ENCODE results near the gene GNPDA2. TPM values are rescaled to one million over a fixed set of nuclear protein-coding genes. Genes with fewer than 3 reads are reported as not detected.
A peak's percentile ranks its signal among the peaks of the same experiment; 100 is the strongest.

GNPDA2 gene
- total and polyA plus RNA-seq, 4 donors: 8.6 to 28.9 (median 12.1) TPM

- peak within 1 kb of the TSS; percentile 93 for H3K4me3 ChIP-seq
- ATAC-seq (ENCODE audit: insufficient read depth, low FRiP score): peak; percentile 96
- H3K36me3 ChIP-seq (ENCODE audit: control insufficient read depth in 4 of 4, insufficient read depth in 4 of 4, low read length in 4 of 4): peaks cover 0 to 6% (median 2%) of the 10 kb centered on the region in 4 donors
- peak; percentile 92 to 96 (median 95) for DNase-seq
- peak within 1 kb of the TSS; percentile 96 to 98 for H3K27ac ChIP-seq (ENCODE audit: low read depth in 1 of 2, low read length in 1 of 2)
- no peaks in the 10 kb centered on the region for H3K27me3 ChIP-seq (ENCODE audit: control insufficient read depth in 3 of 3, insufficient read depth in 3 of 3, low read length in 2 of 3)
- H3K4me1 ChIP-seq (ENCODE audit: control insufficient read depth in 5 of 5, insufficient read depth in 5 of 5, low read length in 5 of 5): peaks cover 0 to 26% (median 3%) of the 10 kb centered on the region in 5 donors
- WGBS, 2 donors: 0% methylated on average over 57 of the region's 57 CpGs
- H3K9me3 ChIP-seq (ENCODE audit: control insufficient read depth in 4 of 4, insufficient read depth in 3 of 4, low read length in 3 of 4): no peaks in the 10 kb centered on the region
- peak within 1 kb of the TSS; percentile 95 to 99 for H3K9ac ChIP-seq (ENCODE audit: insufficient read depth in 1 of 2, low read length in 2 of 2)
- TF ChIP-seq, protein P1, sequence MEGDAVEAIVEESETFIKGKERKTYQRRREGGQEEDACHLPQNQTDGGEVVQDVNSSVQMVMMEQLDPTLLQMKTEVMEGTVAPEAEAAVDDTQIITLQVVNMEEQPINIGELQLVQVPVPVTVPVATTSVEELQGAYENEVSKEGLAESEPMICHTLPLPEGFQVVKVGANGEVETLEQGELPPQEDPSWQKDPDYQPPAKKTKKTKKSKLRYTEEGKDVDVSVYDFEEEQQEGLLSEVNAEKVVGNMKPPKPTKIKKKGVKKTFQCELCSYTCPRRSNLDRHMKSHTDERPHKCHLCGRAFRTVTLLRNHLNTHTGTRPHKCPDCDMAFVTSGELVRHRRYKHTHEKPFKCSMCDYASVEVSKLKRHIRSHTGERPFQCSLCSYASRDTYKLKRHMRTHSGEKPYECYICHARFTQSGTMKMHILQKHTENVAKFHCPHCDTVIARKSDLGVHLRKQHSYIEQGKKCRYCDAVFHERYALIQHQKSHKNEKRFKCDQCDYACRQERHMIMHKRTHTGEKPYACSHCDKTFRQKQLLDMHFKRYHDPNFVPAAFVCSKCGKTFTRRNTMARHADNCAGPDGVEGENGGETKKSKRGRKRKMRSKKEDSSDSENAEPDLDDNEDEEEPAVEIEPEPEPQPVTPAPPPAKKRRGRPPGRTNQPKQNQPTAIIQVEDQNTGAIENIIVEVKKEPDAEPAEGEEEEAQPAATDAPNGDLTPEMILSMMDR (IDR thresholded peaks at IDR 0.05; ENCODE audit: control extremely low read depth, extremely low read depth): no peak
Observed at GRCh38 chr4:44678094-44679041, 48.0 kb downstream of the GNPDA2 start, which contains the start of gene GUF1. Gene GUF1 (plus strand): TSS chr4:44678420. CDS start chr4:44678623, 203 bp downstream.

DNA sequence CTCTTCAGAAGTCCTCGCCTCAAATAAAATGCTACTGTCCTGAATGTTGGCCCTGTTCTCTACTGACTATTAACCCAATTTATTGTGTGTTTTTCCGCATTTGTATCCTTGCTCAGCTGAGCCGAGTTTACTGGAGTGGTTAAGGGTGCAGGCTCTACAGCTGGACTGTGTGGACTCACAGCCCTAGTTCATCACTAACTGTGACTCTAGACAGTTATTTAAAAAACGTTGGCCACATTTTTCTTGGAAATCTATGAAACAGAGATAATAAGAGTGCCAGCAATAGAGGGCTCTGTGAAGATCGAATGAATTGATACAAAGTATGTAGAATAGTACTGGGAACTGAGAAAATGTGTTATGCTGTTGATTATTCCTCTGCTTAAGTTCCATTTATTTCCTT, 51.0 kb downstream of the GNPDA2 start:
- no peak for DNase-seq
- no peak overlapping the region for H3K27ac ChIP-seq (ENCODE audit: low read depth in 1 of 2, low read length in 1 of 2)
- TF ChIP-seq, protein P1 (IDR thresholded peaks at IDR 0.05; ENCODE audit: control extremely low read depth, extremely low read depth): no peak
- H3K9me3 ChIP-seq (ENCODE audit: control insufficient read depth in 4 of 4, insufficient read depth in 3 of 4, low read length in 3 of 4): no peaks in the 10 kb centered on the region
- ATAC-seq (ENCODE audit: insufficient read depth, low FRiP score): no peak
- no peaks in the 10 kb centered on the region for H3K36me3 ChIP-seq (ENCODE audit: control insufficient read depth in 4 of 4, insufficient read depth in 4 of 4, low read length in 4 of 4)
- peaks cover 0 to 21% (median 0%) of the 10 kb centered on the region in 5 donors for H3K4me1 ChIP-seq (ENCODE audit: control insufficient read depth in 5 of 5, insufficient read depth in 5 of 5, low read length in 5 of 5)
- H3K27me3 ChIP-seq (ENCODE audit: control insufficient read depth in 3 of 3, insufficient read depth in 3 of 3, low read length in 2 of 3): no peaks in the 10 kb centered on the region
- no peak overlapping the region for H3K9ac ChIP-seq (ENCODE audit: insufficient read depth in 1 of 2, low read length in 2 of 2)
- H3K4me3 ChIP-seq: no peak overlapping the region
- WGBS, 2 donors: 67 to 73% methylated on average over 5 of the region's 5 CpGs

GRCh38 chr4:44674471-44674870, 51.9 kb downstream of the GNPDA2 start:
- ATAC-seq (ENCODE audit: insufficient read depth, low FRiP score): no peak
- DNase-seq: peak in 1 of 3 donors; percentile 4
- H3K4me3 ChIP-seq: no peak overlapping the region
- no peaks in the 10 kb centered on the region for H3K36me3 ChIP-seq (ENCODE audit: control insufficient read depth in 4 of 4, insufficient read depth in 4 of 4, low read length in 4 of 4)
- H3K27me3 ChIP-seq (ENCODE audit: control insufficient read depth in 3 of 3, insufficient read depth in 3 of 3, low read length in 2 of 3): no peaks in the 10 kb centered on the region
- H3K27ac ChIP-seq (ENCODE audit: low read depth in 1 of 2, low read length in 1 of 2): no peak overlapping the region
- WGBS, 2 donors: 84 to 89% methylated on average over 1 of the region's 1 CpG
- TF ChIP-seq, protein P1 (IDR thresholded peaks at IDR 0.05; ENCODE audit: control extremely low read depth, extremely low read depth): no peak
- H3K4me1 ChIP-seq (ENCODE audit: control insufficient read depth in 5 of 5, insufficient read depth in 5 of 5, low read length in 5 of 5): peaks cover 0 to 12% (median 0%) of the 10 kb centered on the region in 5 donors
- no peak overlapping the region for H3K9ac ChIP-seq (ENCODE audit: insufficient read depth in 1 of 2, low read length in 2 of 2)
- no peaks in the 10 kb centered on the region for H3K9me3 ChIP-seq (ENCODE audit: control insufficient read depth in 4 of 4, insufficient read depth in 3 of 4, low read length in 3 of 4)
